ENCODE results near the gene MRPS11. TPM values are rescaled to one million over a fixed set of nuclear protein-coding genes. Genes with fewer than 3 reads are reported as not detected.
A peak's percentile ranks its signal among the peaks of the same experiment; 100 is the strongest.
"Not testable (repeated sequence)": the region's sequence is repeated elsewhere in the genome, so short reads cannot be mapped to it uniquely, and the experiment has no call there.

Gene MRPS11
- total RNA-seq, 1 donor from 2014 or later: 31.1 TPM

DNA sequence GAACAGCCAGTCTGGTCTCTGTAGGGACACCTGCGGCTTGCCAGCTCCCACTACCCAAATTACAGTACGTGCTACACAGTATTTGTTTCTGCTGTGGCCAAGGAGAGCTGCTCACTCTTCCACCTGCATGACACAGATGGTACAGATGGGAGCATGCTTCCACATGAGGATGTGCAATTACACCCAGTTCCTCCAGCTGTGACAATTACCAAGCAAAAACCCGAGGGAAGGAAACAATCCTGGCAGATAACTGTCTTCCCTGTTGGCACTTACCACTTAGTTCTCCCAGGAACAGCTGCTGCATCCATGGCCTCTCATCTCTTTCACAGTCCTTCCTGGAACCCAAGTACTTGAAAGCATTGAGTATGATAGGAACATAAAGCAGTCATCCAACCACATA, 44.6 kb downstream of the MRPS11 start:
- FAIRE-seq (no peak), DNase-seq (ENCODE audit: low read depth) (no peak)
- H3K4me3 ChIP-seq (ENCODE audit: low read depth, low read length): no peak overlapping the region
- TF ChIP-seq CTCF (IDR thresholded peaks at IDR 0.05; ENCODE audit: insufficient read depth, low read length, severe bottlenecking): no peak
- H3K27me3 ChIP-seq (ENCODE audit: control insufficient read depth, insufficient read depth, low read length): no peaks in the 10 kb centered on the region
- H3K36me3 ChIP-seq (ENCODE audit: control insufficient read depth, insufficient read depth, low read length): no peaks in the 10 kb centered on the region

- Histone ChIP-seq H3K27me3 (ENCODE audit: control insufficient read depth, insufficient read depth, low read length) (no peaks in the 10 kb centered on the region), H3K4me3 (ENCODE audit: low read depth, low read length) (no peak overlapping the region), H3K36me3 (ENCODE audit: control insufficient read depth, insufficient read depth, low read length) (no peaks in the 10 kb centered on the region)
- FAIRE-seq (no peak), DNase-seq (ENCODE audit: low read depth) (no peak)
- no peak for TF ChIP-seq CTCF (IDR thresholded peaks at IDR 0.05; ENCODE audit: insufficient read depth, low read length, severe bottlenecking)
Measured at GRCh38 chr15:88512601-88513000, 45.1 kb downstream of the MRPS11 start.

- TF ChIP-seq CTCF (IDR thresholded peaks at IDR 0.05; ENCODE audit: insufficient read depth, low read length, severe bottlenecking): no peak
- Histone ChIP-seq H3K36me3 (ENCODE audit: control insufficient read depth, insufficient read depth, low read length) (no peaks in the 10 kb centered on the region), H3K27me3 (ENCODE audit: control insufficient read depth, insufficient read depth, low read length) (no peaks in the 10 kb centered on the region), H3K4me3 (ENCODE audit: low read depth, low read length) (no peak overlapping the region)
- no peak for FAIRE-seq
- peak; percentile 11 for DNase-seq (ENCODE audit: low read depth)
Measured at GRCh38 chr15:88513195-88513594, 45.7 kb downstream of the MRPS11 start.

DNA sequence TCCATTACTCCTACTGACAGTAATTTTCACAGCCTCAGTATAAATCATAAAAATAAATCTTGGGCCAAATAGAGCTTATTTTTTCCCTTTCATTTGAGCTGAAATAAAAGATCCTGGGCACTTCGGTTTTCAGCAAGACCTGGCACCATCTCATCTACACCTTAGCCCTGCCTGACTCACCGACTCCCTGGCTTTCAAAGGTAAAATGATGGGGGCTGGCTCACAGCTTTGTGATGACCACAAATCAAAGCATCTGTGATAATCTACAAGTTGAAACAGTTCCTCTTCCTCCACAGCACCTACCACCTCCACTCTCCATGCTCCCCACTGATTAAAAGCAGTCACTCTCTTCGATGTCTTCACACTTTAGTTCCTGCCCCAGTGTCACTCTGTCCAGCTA, 51.4 kb downstream of the MRPS11 start:
- peak; percentile 3 for DNase-seq (ENCODE audit: low read depth)
- no peak for TF ChIP-seq CTCF (IDR thresholded peaks at IDR 0.05; ENCODE audit: insufficient read depth, low read length, severe bottlenecking)
- no peak for FAIRE-seq

GRCh38 chr15:88524094-88524493, 56.6 kb downstream of the MRPS11 start:
- FAIRE-seq; H3K4me3 ChIP-seq (ENCODE audit: low read depth, low read length); H3K36me3 ChIP-seq (ENCODE audit: control insufficient read depth, insufficient read depth, low read length); DNase-seq (ENCODE audit: low read depth); H3K27me3 ChIP-seq (ENCODE audit: control insufficient read depth, insufficient read depth, low read length): not testable (repeated sequence)

More for the DNA sequence above, 51.4 kb downstream of the MRPS11 start:
- Histone ChIP-seq H3K4me3 (ENCODE audit: low read depth, low read length) (no peak overlapping the region), H3K27me3 (ENCODE audit: control insufficient read depth, insufficient read depth, low read length) (no peaks in the 10 kb centered on the region), H3K36me3 (ENCODE audit: control insufficient read depth, insufficient read depth, low read length) (no peaks in the 10 kb centered on the region)

GRCh38 chr15:88525418-88525817, 57.9 kb downstream of the MRPS11 start:
- Histone ChIP-seq H3K27me3 (ENCODE audit: control insufficient read depth, insufficient read depth, low read length) (no peaks in the 10 kb centered on the region), H3K4me3 (ENCODE audit: low read depth, low read length) (no peak overlapping the region), H3K36me3 (ENCODE audit: control insufficient read depth, insufficient read depth, low read length) (no peaks in the 10 kb centered on the region)
- no peak for FAIRE-seq
- no peak for DNase-seq (ENCODE audit: low read depth)
- no peak for TF ChIP-seq CTCF (IDR thresholded peaks at IDR 0.05; ENCODE audit: insufficient read depth, low read length, severe bottlenecking)
